Left kidney (tissue), 2 donors: ENCODE measurements around the gene SLC1A3. TPM values are rescaled to one million over a fixed set of nuclear protein-coding genes. Genes with fewer than 3 reads are reported as not detected.

ENCODE experiments used
- DNase-seq: peaks from one replicate; pipeline ENCODE4 v3.0.0-alpha.2; 2013
- polyA plus RNA-seq: library from polyadenylated mRNA; unstranded; fragments of 120-200 nt; gene quantifications from one replicate; pipeline ENCODE4 v1.2.1, GENCODE V29; 2013; ENCODE audit not compliant: insufficient read length

The SLC1A3 gene
- polyA plus RNA-seq, 1 donor, result 3.5 TPM

DNA sequence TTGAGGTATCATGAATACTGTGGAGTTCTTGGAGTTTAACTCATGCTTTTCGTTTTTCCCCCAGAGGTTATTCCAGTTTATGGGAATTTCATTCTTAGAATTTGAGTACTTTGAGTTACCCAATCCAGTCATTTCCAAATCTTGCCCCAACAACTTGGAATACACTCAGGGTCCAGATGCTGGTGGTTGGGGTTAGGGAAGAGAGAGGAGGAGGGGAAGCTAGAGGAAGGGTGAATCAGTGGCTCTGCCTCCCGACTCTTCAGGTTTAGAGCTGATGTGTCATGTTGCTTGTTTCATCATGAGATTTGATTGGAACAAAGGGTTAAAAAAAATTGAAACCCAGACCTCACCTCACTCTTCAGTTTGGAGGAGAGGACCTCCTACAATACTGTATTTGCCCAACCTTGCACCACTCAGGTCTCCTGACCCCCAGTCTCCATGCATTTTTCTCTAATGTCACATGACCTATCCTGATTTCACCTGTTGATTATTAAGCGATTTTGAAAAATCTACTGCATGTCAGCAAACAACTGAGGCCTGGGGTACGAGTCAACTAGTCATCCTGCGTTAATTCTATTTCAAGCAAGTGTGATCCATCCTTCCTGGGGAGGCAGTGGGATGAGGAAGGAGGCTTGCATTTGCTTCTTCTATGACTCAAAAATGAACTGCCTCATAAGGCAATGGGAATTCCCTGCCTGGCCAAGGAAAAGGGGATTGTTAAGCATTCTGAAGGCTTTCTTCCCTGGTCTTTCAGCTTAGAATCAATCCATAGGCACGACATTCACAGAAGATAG lies 6.2 kb upstream of the SLC1A3 start:
- DNase-seq, result no peak

DNA sequence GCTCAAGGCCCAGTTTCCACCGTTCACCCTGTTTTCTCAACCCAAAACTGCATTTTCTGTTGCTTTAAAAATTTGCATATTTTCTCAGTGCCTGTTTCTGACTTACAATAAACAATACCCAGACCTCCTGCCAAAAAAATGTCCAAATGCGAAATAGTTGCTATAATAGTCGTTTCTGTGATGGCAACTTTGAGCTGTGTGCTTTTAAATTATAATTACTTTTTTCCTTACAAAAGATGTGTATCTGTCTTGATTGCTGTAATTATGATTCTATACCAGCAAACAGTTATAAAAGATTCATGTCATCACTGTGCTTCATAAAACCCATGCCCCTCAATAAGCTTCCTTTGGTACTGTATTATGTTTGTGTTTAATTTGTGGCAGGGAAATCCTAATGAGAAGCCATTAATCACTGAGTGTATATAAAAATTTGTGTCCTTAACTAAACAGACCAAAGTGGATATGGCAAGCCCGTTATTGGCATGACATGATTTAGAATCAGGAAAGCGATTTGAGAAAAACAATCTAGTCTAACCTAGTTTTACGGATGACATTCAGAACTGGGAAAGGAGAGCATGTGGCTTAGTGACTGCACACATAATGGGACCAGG lies 5.4 kb upstream of the SLC1A3 start:
- no peak for DNase-seq

DNA sequence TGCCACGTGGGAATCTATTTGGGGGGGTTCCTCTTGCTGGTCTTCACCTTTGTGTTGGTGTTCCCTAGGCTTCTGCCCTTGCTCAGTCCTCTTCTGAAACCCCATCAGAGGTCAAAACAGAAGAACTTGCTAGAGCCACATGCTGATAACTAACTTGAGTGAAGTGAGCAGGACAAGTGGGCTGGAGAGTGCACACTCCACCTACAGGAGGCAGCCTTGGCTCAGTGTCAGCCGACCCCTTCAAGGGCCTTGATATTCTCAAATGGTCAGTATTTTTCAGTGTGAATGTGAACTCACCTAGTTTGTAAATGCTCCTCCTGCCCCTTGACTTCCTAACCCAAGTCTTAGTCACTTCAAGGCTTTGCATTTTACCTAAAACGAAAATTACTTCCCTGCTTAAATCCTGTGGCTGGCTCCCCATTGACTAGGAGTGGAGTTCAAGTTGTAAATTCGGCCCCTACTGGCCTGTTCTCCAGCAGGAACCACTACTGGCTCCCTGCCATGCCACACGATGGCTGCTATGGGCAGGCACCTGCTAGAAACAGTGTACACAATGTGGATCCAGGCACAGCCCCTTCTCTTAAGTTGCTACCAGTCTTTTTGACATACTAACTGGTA lies 3.6 kb upstream of the SLC1A3 start:
- no peak for DNase-seq

DNA sequence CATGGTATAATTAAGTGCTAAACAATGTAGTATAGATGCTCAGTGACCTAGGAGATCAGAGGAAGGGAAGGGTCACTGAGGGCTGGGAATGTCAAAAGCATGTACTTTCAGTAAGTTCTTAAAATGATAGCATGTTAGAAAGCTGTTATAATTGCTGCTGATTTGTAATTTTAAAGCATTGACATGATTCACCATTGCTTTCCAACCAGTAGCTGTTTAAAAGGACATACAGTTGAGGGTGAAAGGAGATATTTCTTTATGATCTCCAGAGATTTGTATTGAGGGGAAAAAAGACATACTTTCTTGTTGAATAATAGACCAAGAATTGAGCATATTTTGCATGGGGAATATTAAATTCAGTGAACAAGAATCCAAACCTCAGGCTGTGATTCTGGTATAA lies 1.2 kb upstream of the SLC1A3 start:
- no peak for DNase-seq

DNA sequence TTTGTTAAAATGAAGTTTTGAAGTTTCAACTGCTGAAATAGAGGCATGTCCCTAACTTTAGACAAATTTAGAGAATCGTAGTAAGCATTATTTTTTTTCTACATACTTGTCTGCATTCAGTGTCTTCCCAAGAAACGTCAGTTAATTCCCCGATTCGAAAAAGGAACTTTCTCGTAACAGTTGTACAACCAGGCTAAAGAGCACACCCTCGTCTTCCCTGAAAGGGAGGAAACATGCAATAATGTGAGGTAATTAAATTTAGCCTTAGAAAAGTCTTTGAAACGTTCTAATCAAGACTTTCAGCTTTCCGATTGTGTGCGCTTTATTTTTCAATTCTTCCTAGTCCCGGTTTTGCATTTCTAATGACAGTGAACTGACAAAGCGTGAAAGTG lies 374 bp upstream of the SLC1A3 start:
- DNase-seq, result no peak

DNA sequence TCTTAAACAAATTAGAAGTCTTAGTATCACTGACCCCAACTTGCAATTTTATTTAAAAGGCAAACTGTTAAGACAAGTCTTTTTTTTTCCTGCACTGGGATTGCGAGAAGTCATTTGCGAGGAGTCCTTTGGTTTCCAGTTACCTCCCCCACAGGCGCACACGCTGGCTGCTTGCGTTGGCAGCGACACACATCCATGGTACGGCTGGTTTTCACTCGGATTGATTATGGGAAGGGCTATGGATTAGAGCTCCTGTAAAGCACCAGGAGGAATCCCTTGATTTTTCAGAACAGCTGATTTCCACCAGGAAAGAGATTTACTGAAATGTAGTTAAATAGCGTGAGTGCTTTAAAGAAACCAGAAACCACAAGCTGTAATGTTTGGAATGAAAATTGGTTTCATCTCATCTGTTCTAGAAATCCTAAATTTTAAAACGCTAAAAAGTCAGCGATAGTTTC lies 737 bp downstream of the SLC1A3 start:
- peak; percentile 54 for DNase-seq

DNA sequence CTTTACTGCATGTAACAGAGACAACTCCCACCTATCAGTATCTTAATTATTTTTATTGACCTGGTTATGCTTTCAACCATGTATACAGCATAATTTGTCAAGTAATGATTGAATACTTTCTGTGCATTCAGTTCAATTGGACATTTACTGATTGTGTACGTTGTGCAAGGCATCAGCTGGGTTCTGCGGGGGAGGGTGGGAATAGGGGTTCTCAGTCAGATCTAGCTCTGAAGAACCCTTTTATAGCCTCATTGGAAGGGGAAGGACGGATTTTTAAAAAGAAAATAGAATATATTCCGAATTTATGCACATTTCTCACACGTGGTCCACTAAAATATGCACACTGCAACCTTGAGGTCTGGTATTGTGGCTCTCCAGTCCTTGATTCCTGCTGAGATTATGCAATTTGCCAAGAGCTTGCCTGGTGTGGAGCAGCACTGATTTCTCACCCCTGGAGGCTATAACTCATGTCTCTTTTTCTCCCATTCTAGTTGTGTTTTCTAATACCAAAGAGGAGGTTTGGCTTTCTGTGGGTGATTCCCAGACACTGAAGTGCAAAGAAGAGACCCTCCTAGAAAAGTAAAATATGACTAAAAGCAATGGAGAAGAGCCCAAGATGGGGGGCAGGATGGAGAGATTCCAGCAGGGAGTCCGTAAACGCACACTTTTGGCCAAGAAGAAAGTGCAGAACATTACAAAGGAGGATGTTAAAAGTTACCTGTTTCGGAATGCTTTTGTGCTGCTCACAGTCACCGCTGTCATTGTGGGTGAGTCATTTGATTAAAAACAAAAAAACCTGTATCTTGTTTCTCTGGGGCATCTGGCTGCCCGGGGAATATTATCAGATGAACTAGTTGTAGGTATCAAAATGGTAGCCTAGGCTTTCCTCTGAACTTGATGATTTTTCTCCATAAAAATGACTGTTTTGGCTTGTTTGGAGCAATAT lies 1.7 kb downstream of the SLC1A3 start:
- no peak for DNase-seq

DNA sequence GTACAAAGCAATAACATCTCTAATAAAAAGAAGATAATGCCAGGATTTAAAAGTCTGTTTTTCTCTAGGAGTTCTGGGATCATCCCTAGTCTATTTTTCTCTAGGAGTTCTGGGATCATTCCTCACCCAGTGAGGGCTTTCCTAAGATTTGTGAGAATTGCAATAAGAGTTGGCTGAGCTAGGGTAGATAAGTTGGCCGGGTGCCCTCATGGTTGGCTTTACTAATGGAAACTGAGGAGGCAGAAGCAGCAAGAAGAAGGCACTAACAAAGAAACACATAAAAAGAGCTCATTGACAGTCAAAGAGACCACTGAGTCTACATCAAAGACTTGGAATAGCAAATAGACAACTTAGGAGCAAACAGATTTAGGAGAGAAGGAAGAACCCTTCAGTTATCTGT lies 4.2 kb downstream of the SLC1A3 start:
- DNase-seq, result no peak

DNA sequence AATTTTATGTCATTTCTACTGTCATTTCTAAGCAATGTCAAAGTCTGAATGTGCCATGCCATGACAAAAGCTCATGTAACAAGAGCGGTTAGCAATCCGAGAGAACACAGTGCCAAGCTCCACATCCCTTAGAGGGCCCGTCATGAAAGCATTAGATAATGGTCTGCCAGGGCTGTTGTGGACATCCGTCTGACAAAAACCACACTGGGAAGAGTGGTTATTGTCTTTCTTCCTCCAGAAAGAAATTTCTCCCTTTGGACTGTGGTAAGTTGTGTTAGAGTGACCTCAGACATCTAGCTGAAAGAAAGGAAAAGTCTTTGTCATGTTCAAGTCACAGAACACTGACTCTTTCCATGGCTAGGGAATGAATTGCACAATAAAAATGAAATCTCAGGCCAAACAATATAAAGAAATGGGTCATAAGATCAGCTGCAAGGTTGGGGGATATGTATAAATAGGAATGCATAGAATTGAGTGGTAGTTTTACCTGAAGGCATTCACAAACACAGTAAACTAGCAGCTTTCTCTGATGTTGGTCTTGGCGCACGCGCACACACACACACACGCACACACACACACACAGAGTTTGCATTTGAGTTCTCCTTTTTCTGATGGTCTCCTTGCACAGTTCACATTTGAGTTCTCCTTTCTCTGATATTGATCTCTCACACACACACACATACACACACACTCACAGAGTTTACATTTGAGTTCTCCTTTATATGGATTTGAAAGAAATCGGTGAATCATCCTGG lies 5.3 kb downstream of the SLC1A3 start:
- no peak for DNase-seq

DNA sequence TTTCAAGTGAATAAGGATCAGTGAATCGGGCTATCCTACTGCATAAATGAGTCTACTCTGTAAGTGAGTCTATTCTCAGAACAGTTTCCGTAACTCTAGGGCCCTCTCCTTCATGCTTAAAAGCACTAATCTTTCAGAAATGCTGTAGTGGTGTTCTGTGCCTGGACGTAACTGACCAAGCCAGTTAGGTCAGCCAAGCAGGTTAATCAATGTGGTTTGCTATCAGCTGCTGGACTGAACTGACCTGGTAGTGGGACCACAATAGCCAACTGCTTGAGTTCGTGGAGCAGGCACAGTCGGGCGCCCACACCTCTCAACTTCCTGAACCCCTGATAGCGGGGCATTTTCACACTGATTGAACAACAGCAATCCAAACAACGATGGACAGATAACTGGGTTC lies 6.8 kb downstream of the SLC1A3 start:
- no peak for DNase-seq

DNA sequence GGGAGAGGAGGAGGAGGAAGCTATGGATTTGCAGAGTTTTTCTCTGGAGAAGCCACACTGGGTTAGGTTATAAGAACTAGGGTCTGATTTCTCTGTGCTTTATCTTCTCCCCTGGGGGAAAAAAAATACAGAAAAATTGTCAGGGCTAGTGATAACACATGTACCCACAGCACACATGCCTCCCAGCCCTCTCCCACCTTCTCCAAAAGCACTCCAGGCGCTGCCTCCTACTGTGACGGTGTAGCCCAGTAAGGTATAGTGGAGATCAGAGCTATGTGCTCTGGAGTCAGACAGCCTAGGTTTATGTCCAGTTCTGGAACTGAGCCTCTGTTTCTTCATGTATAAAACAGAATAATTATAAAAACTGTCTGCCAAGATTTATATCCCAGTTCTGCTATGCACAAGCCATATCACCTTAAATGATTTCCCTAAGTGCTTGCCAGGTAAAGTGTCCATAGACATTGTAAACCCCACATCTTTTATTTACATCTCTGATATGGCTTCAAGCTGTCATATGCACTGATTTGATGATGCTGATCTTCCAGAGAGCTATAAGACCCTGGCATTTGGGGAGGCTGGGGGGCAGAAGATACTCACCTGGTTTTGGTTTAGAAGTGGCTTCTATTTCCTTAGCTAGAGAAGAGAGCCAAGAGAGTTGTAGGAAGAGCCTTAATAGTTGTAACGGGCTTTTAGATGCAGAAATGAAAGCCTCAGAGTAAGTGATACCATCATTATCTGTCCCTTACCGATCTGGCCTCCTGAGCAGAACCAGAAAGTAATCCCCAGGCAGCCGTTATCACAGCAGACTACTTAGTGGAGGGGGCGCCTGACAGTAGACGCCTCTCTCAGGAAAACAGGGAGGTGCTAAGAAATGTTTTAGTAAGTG lies 7.6 kb downstream of the SLC1A3 start:
- DNase-seq, result no peak

DNA sequence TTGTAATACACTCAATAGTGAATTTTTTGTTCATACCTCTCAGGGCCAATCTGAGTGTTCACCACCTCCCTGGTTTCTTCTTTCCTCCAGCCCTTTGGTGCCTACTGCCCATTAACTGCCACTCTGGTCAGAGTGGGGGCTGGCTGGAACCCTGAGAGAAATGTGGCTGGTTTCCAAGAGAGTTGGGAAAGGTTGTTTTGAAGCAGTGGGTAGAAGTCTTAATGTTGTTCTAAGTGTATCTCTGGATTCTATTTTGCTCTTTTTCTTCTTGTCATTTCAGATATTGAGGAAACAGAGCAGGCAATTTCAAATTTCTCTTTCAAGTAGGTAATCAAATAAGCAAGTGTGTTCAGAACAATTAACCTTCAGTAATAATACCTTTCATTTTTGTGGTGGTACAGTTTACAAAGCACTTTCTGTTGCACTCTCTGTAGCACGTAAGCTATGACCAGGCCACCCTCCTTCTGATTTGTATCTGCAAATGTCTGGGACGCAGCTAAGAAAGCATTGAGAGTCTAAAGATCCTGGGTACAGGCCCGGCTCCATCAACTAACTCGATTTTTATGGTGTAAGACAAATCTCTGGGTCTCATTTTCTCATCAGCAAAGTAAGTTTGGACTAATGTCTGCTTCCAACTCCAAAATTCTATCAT lies 8.4 kb downstream of the SLC1A3 start:
- no peak for DNase-seq

DNA sequence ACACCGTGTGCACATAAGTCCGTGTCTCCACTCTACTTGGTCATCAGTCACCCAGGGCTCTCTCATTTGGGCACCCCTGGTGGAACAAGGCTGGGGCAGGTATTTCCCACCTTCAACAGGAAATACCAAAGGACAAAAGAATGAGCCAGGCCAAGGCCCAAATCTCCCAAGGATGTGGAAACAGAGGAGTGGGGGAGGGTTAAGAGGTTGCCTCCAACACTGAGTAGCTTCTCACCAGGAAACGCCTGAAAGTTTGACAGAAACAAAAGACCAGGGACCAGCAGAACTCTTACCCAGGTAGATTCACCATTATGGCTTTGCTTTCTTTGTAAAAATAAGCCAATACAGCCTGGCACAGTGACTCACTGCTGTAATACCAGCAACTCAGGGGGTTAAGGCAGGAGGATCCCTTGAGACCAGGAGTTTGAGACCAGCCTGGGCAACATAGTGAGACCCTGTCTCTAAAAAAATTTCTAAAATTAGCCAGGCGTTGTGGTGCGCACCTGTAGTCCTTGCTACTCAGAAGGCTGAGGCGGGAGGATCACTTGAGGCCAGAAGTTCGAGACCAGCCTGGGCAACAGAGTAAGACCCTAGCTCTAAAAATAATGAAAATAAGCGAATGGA lies 12.7 kb downstream of the SLC1A3 start:
- no peak for DNase-seq

DNA sequence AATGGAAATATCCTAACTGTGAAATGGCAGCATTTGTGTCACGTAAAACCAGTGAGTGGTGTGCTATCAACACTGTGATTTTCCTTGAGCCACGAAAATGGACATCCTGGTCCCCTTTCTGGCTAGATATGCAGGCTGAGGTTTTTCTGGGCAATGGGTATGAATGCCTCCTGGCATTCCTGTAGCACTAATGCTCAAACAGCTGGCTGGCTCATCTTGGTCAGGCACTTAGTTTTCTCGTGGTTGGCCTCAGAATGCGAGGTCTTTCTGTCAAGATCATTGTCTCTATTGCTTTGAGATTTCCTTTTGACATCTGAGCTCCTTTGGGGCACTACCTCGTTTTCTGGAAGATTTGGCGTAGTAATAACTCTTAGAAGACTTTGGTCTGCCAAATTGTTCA lies 15.6 kb downstream of the SLC1A3 start:
- no peak for DNase-seq

DNA sequence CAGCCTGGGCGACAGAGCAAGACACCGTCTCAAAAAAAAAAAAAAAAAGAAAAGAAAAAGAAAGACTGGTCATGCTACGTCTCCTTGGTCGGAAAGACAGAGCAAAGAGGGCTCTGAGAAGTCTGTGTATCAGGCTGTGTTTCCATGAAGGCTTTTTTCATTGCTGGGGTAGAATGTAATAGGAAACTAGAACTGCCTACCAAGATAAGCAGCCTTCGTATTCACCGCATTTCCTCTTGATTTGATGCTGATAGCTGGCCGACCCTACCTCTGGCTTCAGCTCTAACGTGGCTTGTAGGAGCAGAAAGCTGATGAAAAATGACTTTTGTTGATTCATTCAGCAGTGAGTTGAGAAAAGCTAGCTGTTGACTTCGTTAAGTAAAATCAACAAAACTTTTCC lies 17.4 kb downstream of the SLC1A3 start:
- DNase-seq, result no peak

DNA sequence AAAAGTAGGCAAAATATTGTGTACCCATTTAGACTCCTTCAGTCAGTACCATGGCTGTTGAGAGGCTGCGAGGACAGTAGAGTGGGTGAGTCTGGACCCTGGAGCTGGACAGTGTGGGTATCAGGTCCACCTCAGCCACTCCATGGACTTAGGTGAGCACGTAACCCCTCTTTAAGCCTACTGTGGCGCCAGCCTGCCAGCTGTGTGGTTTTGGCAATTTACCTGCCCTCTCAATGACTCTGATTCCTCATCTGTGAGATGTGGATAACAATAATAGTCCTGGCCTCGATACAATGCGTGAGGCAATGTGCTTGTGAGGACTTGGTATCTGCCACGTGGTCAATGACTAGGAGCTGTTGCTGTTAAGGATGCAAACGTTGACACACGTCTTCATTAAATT lies 17.9 kb downstream of the SLC1A3 start:
- no peak for DNase-seq

DNA sequence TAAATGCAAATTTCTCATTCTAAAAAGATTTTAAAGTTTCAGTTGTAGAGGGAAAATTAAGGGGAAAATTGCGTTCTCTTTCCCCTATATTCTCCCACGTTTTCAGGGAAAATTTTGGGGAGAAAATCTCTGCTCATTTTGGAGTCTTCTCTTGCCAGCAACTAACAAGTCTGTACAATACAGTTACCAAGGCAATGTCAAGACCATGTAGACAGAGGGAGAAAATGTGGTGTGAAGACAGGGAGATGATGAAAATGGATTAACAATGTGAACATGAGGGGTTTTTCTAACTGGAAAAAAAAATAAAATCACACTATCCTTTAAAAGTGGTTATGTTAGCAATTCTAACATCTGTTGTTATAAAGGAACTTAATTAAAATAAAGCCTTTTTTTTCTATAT lies 22.3 kb downstream of the SLC1A3 start:
- DNase-seq, result no peak

DNA sequence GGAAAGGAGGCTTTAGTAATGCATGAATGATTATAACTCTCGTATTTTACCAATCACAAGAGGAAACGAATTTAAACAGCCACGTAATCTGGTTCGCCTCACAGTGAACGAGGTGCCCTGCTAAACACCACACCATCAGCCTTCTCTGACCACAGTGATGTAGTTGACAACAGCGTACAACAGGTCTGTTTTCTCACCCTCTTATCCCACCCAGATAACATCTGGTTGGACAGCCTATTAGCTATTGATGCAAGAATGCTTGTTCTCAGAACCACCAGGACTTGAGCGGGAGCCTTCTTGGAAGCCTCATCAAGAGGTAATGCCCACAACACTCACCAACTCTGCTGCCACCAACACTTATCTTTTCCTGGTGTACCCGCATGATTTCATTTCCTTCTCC lies 23.3 kb downstream of the SLC1A3 start:
- DNase-seq, result no peak
